Common myeloid progenitor, CD34-positive (primary cell): Measurements from ENCODE around the gene PIK3IP1.

Experiments used
- CTCF ChIA-PET: fragments of 350-600 bp; sonication (Branson Sonifier 250); formaldehyde crosslinking; loops from one replicate; lab custom pipeline; 2021; ENCODE audit warnings: antibody characterized with exemption; lab: Charles Lee
- POLR2A ChIA-PET: fragments of 350-600 bp; sonication (Branson Sonifier 250); formaldehyde crosslinking; loops from one replicate; lab custom pipeline; 2021; ENCODE audit warnings: antibody characterized with exemption; lab: Charles Lee
- DNase-seq, 3 donors: peaks; one replicate each; pipeline versions ENCODE4 v3.0.0 to v3.0.0-alpha.2; 2013
- H3K27ac ChIP-seq, 2 experiments: 1 replicate in 1 of 2; 2 replicates in 1 of 2; pipeline ENCODE4 v1.7.0; 2013; ENCODE audit warnings: inconsistent platforms in 2 of 2, low read length in 2 of 2, mild to moderate bottlenecking in 2 of 2, low read depth in 1 of 2, moderate library complexity in 1 of 2; ENCODE audit not compliant: severe bottlenecking in 2 of 2, insufficient read depth in 1 of 2, poor library complexity in 1 of 2
- H3K27me3 ChIP-seq, 5 experiments: replicated peaks in 2 of 5; 1 replicate in 3 of 5; 2 replicates in 2 of 5; pipeline versions ENCODE4 v1.6.1 to v1.7.0; 2013; ENCODE audit warnings: low read length in 4 of 5, mild to moderate bottlenecking in 2 of 5, moderate library complexity in 2 of 5, inconsistent platforms in 1 of 5; ENCODE audit not compliant: insufficient read depth in 5 of 5, control insufficient read depth in 4 of 5
- H3K36me3 ChIP-seq, 4 experiments: 1 replicate in 2 of 4; 2 replicates in 2 of 4; pipeline versions ENCODE4 v1.6.1 to v1.7.0; 2013; ENCODE audit warnings: low read length in 3 of 4, control low read depth in 1 of 4, mild to moderate bottlenecking in 1 of 4; ENCODE audit not compliant: control insufficient read depth in 4 of 4, insufficient read depth in 4 of 4
- H3K4me1 ChIP-seq, 4 experiments: 1 replicate in 3 of 4; 2 replicates in 1 of 4; pipeline versions ENCODE4 v1.6.1 to v1.7.1; 2013; ENCODE audit warnings: low read length in 3 of 4, mild to moderate bottlenecking in 3 of 4, control low read depth in 1 of 4, inconsistent platforms in 1 of 4, moderate library complexity in 1 of 4; ENCODE audit not compliant: control insufficient read depth in 4 of 4, insufficient read depth in 4 of 4; ENCODE audit errors: control extremely low read depth in 1 of 4
- H3K4me3 ChIP-seq, 7 experiments: 1 replicate in 4 of 7; 2 replicates in 3 of 7; pipeline versions ENCODE4 v1.5.1 to v1.7.0; 2013; ENCODE audit warnings: mild to moderate bottlenecking in 7 of 7, low read length in 6 of 7, moderate library complexity in 6 of 7, inconsistent platforms in 2 of 7, low read depth in 2 of 7, control low read depth in 1 of 7; ENCODE audit not compliant: insufficient read depth in 4 of 7, control insufficient read depth in 1 of 7; ENCODE audit errors: extremely low read depth in 1 of 7
- H3K9me3 ChIP-seq, 5 experiments: 1 replicate in 4 of 5; 2 replicates in 1 of 5; pipeline versions ENCODE4 v1.6.1 to v1.7.1; 2013; ENCODE audit warnings: low read length in 4 of 5, mild to moderate bottlenecking in 2 of 5, inconsistent platforms in 1 of 5, low read depth in 1 of 5, moderate library complexity in 1 of 5; ENCODE audit not compliant: control insufficient read depth in 4 of 5, insufficient read depth in 2 of 5; ENCODE audit errors: control extremely low read depth in 1 of 5
- WGBS: methylation state at CpG from one replicate; pipeline ENCODE4 v1.1.5; 2013; ENCODE audit not compliant: insufficient coverage; 5-methylcytosine and 5-hydroxymethylcytosine counted together

The PIK3IP1 gene

GRCh38 chr22:31334329-31334728, 42.0 kb upstream of the PIK3IP1 start:
- Histone ChIP-seq H3K27ac (no peak overlapping the region), H3K4me3 (no peak overlapping the region), H3K27me3 (no peaks in the 10 kb centered on the region), H3K36me3 (peaks cover 29 to 88% (median 63%) of the 10 kb centered on the region in 4 experiments), H3K4me1 (no peaks in the 10 kb centered on the region), H3K9me3 (no peaks in the 10 kb centered on the region)
- DNase-seq, result no peak
- 97% methylated on average over 5 of the region's 5 CpGs for WGBS
- POLR2A ChIA-PET, result no interaction called here
- CTCF ChIA-PET, result interaction anchor here (1.0 to 2.6 kb wide), 4 partner anchors 10 to 118 kb away, joined by 3 to 8 read pairs (median 4); no protein-coding TSS in a partner anchor

- peaks cover 28 to 89% (median 64%) of the 10 kb centered on the region in 4 experiments for H3K36me3 ChIP-seq
- ChIA-PET POLR2A (interaction anchor here (0.7 kb wide), 1 partner anchor 11 kb away, joined by 4 read pairs; no protein-coding TSS in a partner anchor), CTCF (interaction anchor here (1.0 to 2.6 kb wide), 4 partner anchors 10 to 119 kb away, joined by 3 to 8 read pairs (median 4); no protein-coding TSS in a partner anchor)
These were observed 41.4 kb upstream of the PIK3IP1 start for GRCh38 chr22:31333641-31334040.

GRCh38 chr22:31332886-31333285, 40.6 kb upstream of the PIK3IP1 start:
- no peak for DNase-seq
- ChIA-PET CTCF (no interaction called here), POLR2A (no interaction called here)
- H3K4me1 ChIP-seq, result no peaks in the 10 kb centered on the region
- H3K9me3 ChIP-seq, result no peaks in the 10 kb centered on the region
- WGBS, result no CpG with 5 or more reads among the region's 1 CpG
- no peak overlapping the region for H3K27ac ChIP-seq
- H3K36me3 ChIP-seq, result peaks cover 31 to 90% (median 67%) of the 10 kb centered on the region in 4 experiments
- H3K27me3 ChIP-seq, result no peaks in the 10 kb centered on the region
- no peak overlapping the region for H3K4me3 ChIP-seq

More at GRCh38 chr22:31333641-31334040, 41.4 kb upstream of the PIK3IP1 start:
- no peak overlapping the region for H3K4me3 ChIP-seq
- H3K9me3 ChIP-seq, result no peaks in the 10 kb centered on the region
- WGBS, result 100% methylated on average over 2 of the region's 2 CpGs
- DNase-seq, result no peak
- H3K4me1 ChIP-seq, result no peaks in the 10 kb centered on the region
- H3K27me3 ChIP-seq, result no peaks in the 10 kb centered on the region
- H3K27ac ChIP-seq, result no peak overlapping the region

GRCh38 chr22:31332010-31332409, 39.7 kb upstream of the PIK3IP1 start:
- no peak for DNase-seq
- peaks cover 35 to 90% (median 67%) of the 10 kb centered on the region in 4 experiments for H3K36me3 ChIP-seq
- H3K4me3 ChIP-seq, result no peak overlapping the region
- no peak overlapping the region for H3K27ac ChIP-seq
- CTCF ChIA-PET, result no interaction called here
- no peaks in the 10 kb centered on the region for H3K9me3 ChIP-seq
- H3K4me1 ChIP-seq, result no peaks in the 10 kb centered on the region
- H3K27me3 ChIP-seq, result no peaks in the 10 kb centered on the region
- POLR2A ChIA-PET, result no interaction called here
- 97% methylated on average over 8 of the region's 8 CpGs for WGBS

GRCh38 chr22:31329453-31330215, 37.3 kb upstream of the PIK3IP1 start:
- WGBS, result 97% methylated on average over 8 of the region's 9 CpGs
- ChIA-PET POLR2A (no interaction called here), CTCF (no interaction called here)
- H3K4me3 ChIP-seq, result no peak overlapping the region
- H3K9me3 ChIP-seq, result no peaks in the 10 kb centered on the region
- peaks cover 33 to 95% (median 69%) of the 10 kb centered on the region in 4 experiments for H3K36me3 ChIP-seq
- H3K27me3 ChIP-seq, result no peaks in the 10 kb centered on the region
- no peaks in the 10 kb centered on the region for H3K4me1 ChIP-seq
- DNase-seq, result no peak
- H3K27ac ChIP-seq, result no peak overlapping the region

GRCh38 chr22:31329029-31329428, 36.7 kb upstream of the PIK3IP1 start:
- CTCF ChIA-PET, result no interaction called here
- no peak overlapping the region for H3K27ac ChIP-seq
- WGBS, result 94% methylated on average over 4 of the region's 4 CpGs
- no peak overlapping the region for H3K4me3 ChIP-seq
- H3K9me3 ChIP-seq, result no peaks in the 10 kb centered on the region
- POLR2A ChIA-PET, result no interaction called here
- H3K36me3 ChIP-seq, result peaks cover 34 to 93% (median 69%) of the 10 kb centered on the region in 4 experiments
- no peaks in the 10 kb centered on the region for H3K27me3 ChIP-seq
- H3K4me1 ChIP-seq, result no peaks in the 10 kb centered on the region
- DNase-seq, result no peak

- DNase-seq, result no peak
- no peaks in the 10 kb centered on the region for H3K4me1 ChIP-seq
- ChIA-PET CTCF (interaction anchor here (2.9 kb wide), 1 partner anchor 15 kb away, joined by 11 read pairs; no protein-coding TSS in a partner anchor), POLR2A (no interaction called here)
- WGBS, result 98% methylated on average over 11 of the region's 13 CpGs
- peaks cover 34 to 90% (median 69%) of the 10 kb centered on the region in 4 experiments for H3K36me3 ChIP-seq
- H3K27ac ChIP-seq, result no peak overlapping the region
- H3K9me3 ChIP-seq, result no peaks in the 10 kb centered on the region
- no peaks in the 10 kb centered on the region for H3K27me3 ChIP-seq
- no peak overlapping the region for H3K4me3 ChIP-seq
These were observed 36.3 kb upstream of the PIK3IP1 start for GRCh38 chr22:31328544-31328960.
